Measurements from ENCODE around the gene LMO1. TPM values are rescaled to one million over a fixed set of nuclear protein-coding genes. Genes with fewer than 3 reads are reported as not detected.

LMO1 gene
- total RNA-seq, 2 experiments from 2014 or later, result not detected

DNA sequence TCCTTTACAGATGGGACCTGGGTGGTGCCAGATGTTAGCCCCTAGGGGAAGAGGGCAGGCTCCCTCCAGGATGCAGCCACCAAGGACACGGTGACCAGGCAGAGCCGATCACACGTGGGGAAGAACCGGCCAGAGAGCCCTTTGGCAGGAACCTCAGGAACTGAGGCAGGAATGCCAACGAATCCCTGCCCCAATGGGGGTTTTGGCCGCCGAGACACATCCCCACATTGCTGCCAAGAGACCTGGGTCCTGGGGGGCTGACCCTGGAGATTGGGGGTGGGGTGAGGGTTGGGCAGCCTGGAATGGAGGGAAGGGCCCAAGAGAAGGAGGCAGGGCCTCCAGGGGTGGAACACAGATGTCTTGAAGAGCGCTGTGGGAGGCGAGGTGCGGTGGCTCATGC is 28.7 kb upstream of the LMO1 start:
- Mint-ChIP-seq H3K4me1 (no peaks in the 10 kb centered on the region), H3K36me3 (no peaks in the 10 kb centered on the region), H3K27me3 (no peaks in the 10 kb centered on the region), H3K9me3 (no peaks in the 10 kb centered on the region), H3K27ac (no peak overlapping the region), H3K4me3 (no peak overlapping the region)
- DNase-seq, result no peak

DNA sequence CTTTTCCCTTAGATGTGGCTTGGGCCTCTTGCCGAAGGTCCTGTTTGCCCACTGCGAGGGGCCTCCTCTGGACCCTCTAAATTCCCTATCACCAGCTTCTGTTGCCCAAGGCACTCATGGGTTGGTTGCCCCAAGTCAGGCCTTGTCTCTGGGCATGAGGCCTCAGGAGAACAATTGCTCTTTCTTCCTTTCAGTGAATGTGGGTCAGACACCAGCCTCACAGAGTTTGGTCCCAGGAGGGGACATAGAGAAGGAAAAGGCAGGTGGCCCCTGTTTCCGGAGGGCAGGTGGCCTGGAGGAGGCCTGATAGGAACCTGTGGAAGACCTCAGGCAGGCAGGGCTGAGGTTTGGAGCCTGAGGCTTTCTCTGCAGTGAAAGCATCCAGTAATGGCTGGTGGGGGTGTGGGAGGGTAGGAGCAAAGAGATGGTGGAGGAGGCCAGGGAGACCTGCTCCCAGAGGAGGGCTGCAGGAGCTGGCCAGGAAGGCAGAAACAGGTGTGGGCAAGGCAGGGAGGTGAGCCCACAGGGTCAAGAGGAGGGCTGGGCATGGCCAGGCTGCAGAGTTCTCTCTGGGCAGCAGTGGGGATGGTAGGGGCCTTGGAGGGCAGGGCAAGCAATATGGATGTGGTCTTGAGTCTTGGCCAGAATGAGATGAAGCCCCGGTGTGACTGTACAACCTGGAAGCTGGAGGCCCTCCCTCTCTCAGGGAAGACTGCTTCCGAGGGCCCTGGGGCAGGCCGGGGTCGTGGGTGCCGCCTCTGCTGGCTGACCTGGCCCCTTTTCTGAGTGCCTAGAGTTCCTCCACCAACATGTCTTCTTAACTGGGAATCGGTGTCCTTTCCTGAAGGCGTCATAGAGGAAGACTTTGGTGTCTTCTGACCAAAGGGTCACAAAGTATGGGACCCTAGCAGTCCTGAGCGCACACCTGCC is 28.0 kb upstream of the LMO1 start:
- H3K36me3 Mint-ChIP-seq, result no peaks in the 10 kb centered on the region
- H3K4me1 Mint-ChIP-seq, result no peaks in the 10 kb centered on the region
- no peaks in the 10 kb centered on the region for H3K9me3 Mint-ChIP-seq
- no peak overlapping the region for H3K27ac Mint-ChIP-seq
- no peak for DNase-seq
- no peaks in the 10 kb centered on the region for H3K27me3 Mint-ChIP-seq
- H3K4me3 Mint-ChIP-seq, result no peak overlapping the region

DNA sequence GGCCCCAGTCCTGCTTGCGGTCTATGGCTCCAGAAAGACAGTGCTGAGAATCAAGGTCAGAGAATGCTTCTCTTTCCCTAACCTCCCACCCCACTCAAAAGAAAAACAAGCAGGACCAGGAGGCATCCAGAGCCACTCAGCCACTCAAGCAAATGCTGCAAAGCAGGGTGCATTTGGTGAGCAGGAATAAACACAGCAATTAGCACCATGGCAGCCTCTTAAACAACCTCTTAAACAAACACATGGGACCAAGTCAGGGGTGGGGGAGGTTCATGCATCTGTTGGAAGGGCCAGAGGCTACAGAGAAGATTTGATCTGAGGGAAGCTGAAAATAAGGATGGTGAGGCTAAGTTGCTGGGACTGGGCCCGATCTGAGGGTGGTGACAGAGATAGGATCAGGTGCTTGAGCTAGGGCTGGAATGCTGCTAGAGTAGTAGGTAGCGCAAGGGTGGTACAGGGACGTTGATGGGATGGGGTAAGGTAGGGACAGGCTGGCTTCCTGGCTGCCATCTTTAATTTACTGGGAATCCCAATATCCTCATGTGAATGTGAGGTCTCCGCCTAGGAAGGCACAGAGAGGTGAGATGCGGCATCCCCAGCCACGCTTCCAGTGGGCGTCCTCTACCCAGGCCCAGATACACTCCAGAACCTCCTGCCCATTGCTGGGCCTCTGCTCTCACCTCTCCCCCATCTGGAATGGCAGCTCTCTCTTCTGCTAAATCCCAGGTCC is 26.6 kb upstream of the LMO1 start:
- Mint-ChIP-seq H3K27me3 (no peaks in the 10 kb centered on the region), H3K36me3 (no peaks in the 10 kb centered on the region), H3K9me3 (no peaks in the 10 kb centered on the region), H3K4me3 (no peak overlapping the region), H3K27ac (no peak overlapping the region), H3K4me1 (no peaks in the 10 kb centered on the region)
- no peak for DNase-seq

DNA sequence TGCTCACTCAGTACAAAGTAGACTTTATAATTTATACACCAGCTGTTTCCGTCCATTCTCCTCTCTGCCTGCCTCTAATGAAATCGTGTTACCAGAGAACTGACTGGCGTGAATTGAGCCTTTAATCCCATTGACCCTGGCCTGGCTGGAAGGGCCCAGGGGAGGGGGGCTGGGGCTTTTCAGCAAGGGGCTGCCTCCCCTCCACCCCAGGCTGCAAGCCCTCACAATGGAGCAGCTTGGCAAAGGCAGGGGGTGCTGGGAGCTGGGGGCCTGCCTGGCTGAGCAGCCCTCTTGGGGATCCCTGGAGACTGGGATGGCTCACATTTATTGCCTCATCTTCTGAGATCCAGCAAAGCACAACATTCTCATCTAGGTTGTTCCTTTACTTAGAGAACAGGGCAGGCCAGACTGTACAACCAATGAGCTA is 25.8 kb upstream of the LMO1 start:
- no peaks in the 10 kb centered on the region for H3K4me1 Mint-ChIP-seq
- no peak overlapping the region for H3K4me3 Mint-ChIP-seq
- no peak overlapping the region for H3K27ac Mint-ChIP-seq
- peaks cover 5% of the 10 kb centered on the region for H3K27me3 Mint-ChIP-seq
- H3K9me3 Mint-ChIP-seq, result no peaks in the 10 kb centered on the region
- H3K36me3 Mint-ChIP-seq, result no peaks in the 10 kb centered on the region
- DNase-seq, result no peak

DNA sequence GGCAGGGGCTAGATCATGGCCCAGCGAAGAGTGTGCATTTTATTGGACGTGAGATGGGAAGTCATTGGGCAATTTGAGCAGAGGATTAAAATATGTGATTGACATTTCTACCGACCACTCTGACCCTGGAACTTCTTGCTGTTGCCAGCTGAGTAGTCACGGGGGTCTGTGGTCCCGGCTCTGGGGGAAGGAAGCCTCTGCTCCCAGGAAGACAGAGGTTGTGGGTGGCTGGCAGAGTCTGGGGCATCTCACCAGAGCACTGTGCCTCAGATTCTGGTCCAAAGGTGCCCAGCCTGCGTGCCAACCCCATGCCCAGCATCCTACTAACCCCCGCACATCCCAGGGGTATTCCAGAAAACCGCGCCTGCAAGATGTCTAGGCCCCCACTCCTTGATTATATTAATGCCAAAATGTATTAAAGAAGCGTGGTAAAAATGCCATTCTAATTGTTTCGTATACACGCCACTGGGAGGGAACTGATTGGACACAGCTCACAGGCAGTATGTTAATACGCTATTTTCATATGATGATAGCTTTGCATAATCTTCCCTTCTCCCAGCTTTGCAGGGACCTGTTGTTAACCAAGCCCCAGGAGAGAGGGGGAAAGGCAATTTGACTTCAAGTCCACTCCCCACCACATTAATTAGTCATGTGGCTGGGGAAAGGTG is 25.3 kb upstream of the LMO1 start:
- H3K27ac Mint-ChIP-seq, result no peak overlapping the region
- no peaks in the 10 kb centered on the region for H3K4me1 Mint-ChIP-seq
- no peaks in the 10 kb centered on the region for H3K9me3 Mint-ChIP-seq
- H3K4me3 Mint-ChIP-seq, result no peak overlapping the region
- DNase-seq, result no peak
- H3K27me3 Mint-ChIP-seq, result peaks cover 9% of the 10 kb centered on the region
- H3K36me3 Mint-ChIP-seq, result no peaks in the 10 kb centered on the region

DNA sequence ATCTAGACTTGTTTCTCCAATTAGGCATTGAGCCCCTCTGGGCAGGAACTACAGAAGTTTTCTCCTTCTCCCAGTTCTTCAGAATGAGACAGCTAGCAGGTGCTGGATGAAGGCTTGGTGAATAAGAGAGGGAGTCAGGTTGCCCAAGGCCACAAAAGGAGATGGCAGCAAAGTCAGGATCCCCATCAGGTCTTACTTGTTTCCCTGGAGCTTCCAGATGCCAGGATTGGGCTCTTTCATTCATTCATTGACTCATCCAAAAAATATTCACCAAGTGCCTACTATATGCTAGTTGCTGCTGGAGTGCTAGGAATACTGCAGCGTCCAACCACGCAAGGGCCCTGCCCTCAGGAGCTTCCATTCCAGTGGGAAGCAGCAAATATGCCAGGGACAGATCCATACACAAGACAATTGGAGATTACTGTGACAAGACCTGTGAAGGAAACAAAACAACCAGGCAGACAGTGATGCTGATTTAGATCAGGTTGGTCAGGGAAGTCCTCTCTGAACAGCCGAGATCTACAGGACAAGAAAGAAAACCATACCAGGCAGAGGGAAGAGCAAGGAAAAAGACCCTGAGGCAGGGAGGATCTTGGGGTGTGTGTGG is 24.6 kb upstream of the LMO1 start:
- DNase-seq, result no peak
- Mint-ChIP-seq H3K4me1 (no peaks in the 10 kb centered on the region), H3K36me3 (no peaks in the 10 kb centered on the region), H3K9me3 (no peaks in the 10 kb centered on the region), H3K27ac (no peak overlapping the region), H3K27me3 (peaks cover 9% of the 10 kb centered on the region), H3K4me3 (no peak overlapping the region)

DNA sequence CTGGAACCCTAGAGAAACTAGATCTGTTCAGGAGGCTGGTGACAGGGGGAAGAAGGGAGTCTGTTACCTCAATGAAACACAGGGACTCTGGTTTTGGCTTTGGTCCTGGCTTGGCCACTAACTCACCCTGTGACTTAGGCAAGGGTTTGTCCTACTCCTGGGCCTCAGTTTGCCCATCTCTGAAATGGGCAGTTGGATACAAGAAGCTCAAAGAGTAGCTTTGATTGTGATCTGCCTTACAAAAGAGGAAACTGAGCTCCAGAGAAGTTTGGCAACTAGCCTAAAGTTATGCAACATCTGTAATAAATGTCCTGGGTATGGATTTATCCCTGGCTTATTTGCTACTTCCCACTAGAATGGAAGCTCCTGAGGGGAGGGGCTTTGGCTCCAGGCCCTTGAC is 24.0 kb upstream of the LMO1 start:
- H3K9me3 Mint-ChIP-seq, result no peaks in the 10 kb centered on the region
- peaks cover 9% of the 10 kb centered on the region for H3K27me3 Mint-ChIP-seq
- H3K27ac Mint-ChIP-seq, result no peak overlapping the region
- no peak for DNase-seq
- H3K36me3 Mint-ChIP-seq, result no peaks in the 10 kb centered on the region
- H3K4me1 Mint-ChIP-seq, result no peaks in the 10 kb centered on the region
- H3K4me3 Mint-ChIP-seq, result no peak overlapping the region

DNA sequence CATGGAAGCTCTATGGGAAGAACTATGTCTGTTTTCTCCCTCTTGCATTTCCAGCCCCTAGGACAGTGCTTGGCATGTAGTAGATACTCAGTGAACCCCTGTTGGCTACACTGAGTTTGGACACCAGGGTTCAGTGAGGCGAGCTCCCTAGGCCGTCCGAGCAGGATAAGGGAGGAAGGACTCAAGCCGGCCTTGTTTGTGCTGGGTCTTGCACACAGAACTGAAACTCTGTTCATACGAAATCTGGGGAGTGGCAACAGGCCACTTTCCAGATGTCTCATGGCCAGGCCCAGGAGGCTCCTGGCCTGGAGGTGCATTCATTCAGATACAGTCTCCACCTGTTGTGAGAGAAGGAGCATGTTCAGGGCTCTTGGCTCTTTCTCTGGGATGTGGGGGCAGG is 23.6 kb upstream of the LMO1 start:
- Mint-ChIP-seq H3K4me1 (no peaks in the 10 kb centered on the region), H3K27me3 (peaks cover 9% of the 10 kb centered on the region), H3K9me3 (no peaks in the 10 kb centered on the region), H3K27ac (no peak overlapping the region), H3K4me3 (no peak overlapping the region), H3K36me3 (no peaks in the 10 kb centered on the region)
- DNase-seq, result no peak

DNA sequence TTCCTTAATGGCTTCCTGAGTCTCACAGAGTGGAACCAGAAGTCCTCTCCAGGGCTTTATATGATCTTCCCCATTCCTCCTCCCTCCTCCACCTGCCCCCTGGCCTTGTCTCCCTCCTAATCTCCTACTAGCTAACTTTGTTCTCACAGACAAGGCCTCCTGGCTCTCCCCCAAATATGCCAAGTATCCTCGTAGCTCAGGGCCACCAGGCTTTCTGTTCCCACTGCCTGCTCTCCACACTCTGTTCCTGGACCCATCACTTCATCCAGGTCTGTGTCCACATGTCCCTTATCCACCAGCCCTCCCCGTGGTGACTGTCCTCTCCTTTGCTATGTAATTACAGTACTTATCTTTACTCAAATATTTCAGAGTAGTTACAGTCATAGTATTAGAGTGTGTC is 23.2 kb upstream of the LMO1 start:
- peaks cover 9% of the 10 kb centered on the region for H3K27me3 Mint-ChIP-seq
- no peak for DNase-seq
- H3K9me3 Mint-ChIP-seq, result no peaks in the 10 kb centered on the region
- H3K36me3 Mint-ChIP-seq, result no peaks in the 10 kb centered on the region
- H3K4me1 Mint-ChIP-seq, result no peaks in the 10 kb centered on the region
- no peak overlapping the region for H3K4me3 Mint-ChIP-seq
- no peak overlapping the region for H3K27ac Mint-ChIP-seq

DNA sequence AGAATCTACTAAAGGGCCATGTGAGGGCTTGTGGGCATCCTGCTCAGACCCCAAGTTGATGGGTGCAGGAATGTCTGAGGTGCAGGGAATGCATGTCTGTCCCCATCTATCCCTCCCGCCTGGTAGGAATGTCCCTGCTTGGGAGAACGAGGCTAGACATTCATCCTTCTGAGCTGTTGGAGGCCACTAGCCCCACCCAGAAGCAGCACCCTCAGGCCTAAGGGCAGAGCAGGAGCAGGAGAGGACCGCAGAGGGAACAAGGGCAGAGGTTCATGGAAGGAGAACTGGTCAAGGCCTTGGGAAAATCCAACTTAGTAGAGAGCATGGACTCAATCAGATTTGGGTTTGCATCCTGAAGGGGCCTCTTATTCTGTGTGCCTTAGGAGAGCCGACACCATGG is 22.1 kb upstream of the LMO1 start:
- peaks cover 9% of the 10 kb centered on the region for H3K27me3 Mint-ChIP-seq
- no peak overlapping the region for H3K4me3 Mint-ChIP-seq
- H3K9me3 Mint-ChIP-seq, result no peaks in the 10 kb centered on the region
- H3K27ac Mint-ChIP-seq, result no peak overlapping the region
- H3K36me3 Mint-ChIP-seq, result no peaks in the 10 kb centered on the region
- no peaks in the 10 kb centered on the region for H3K4me1 Mint-ChIP-seq
- DNase-seq, result no peak

DNA sequence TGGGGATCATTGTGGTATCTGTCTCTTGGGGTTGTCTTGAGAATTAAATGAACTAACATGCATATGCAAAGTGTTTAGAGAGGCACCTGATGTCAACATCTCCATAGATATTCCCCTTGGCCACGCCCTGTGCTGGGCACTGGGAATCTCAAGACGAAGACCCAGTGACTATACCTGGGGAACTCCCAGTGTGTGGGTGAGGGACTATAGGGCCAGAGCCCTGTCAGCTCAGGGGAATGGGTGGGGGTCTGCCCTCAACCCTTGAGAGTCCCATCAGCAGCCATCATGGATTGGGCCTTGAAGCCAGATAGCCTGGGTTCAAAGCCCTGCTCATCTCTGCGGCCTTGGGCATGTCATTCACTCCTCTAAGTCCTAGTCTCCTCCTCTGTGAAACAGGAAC is 21.6 kb upstream of the LMO1 start:
- no peaks in the 10 kb centered on the region for H3K9me3 Mint-ChIP-seq
- no peak overlapping the region for H3K27ac Mint-ChIP-seq
- no peaks in the 10 kb centered on the region for H3K4me1 Mint-ChIP-seq
- peaks cover 9% of the 10 kb centered on the region for H3K27me3 Mint-ChIP-seq
- no peak overlapping the region for H3K4me3 Mint-ChIP-seq
- H3K36me3 Mint-ChIP-seq, result no peaks in the 10 kb centered on the region
- DNase-seq, result no peak

DNA sequence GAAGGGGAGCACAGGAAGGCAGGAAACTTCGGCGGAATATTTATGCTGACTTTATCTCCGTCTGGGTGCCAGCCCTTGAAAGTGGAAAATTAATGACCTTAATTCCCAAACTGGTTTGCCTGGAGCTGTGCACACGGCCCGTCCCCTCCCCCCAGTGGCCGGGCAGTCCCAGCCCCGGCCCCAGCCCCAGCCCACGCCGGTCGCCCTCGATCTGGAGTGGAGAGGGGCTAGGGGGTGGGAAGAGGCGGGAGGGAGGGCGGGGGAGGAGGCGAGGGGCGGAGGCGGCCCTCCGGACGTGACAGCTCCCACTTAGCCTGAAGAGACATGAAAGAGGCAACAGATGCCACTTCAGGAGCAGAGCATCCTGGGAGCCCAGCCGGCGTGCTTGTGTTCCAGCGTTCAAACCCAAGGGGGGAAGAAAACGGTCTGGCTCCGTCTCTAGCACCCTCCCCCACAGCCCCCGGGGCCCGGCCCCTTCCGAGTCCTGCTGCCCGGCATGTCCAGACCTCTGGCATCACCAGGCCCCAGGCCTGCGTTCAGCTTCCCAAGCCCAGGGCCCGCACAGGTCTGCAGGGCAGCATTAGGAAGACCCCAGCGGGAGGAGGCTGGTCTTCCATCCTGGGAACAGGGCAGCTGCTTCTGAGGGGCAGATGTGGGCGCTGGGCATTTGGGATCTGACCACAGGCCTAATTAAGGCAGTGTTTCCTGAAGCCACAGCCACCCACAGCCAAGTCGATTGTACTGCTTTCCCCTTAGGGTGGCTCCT is 20.0 kb upstream of the LMO1 start:
- no peak overlapping the region for H3K4me3 Mint-ChIP-seq
- H3K9me3 Mint-ChIP-seq, result no peaks in the 10 kb centered on the region
- no peak overlapping the region for H3K27ac Mint-ChIP-seq
- H3K36me3 Mint-ChIP-seq, result no peaks in the 10 kb centered on the region
- H3K27me3 Mint-ChIP-seq, result peaks cover 9% of the 10 kb centered on the region
- no peak for DNase-seq
- no peaks in the 10 kb centered on the region for H3K4me1 Mint-ChIP-seq

DNA sequence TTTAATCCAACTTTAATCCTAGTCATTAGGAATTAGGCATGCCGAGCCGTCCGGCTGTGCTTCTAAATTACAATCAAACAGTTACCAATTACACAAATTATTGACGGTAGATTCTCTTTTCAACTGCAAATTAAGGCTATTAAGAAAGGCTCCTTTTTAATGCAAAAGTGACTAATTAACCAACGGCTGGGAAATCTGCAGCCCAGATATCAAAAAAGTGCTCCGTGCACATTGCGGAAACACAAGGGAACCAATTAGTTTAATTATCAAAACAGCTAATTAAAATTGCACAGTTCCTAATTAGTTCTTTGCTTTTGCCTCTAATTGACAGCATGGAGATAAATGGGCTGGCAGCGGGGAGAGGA is 19.4 kb upstream of the LMO1 start:
- H3K4me1 Mint-ChIP-seq, result no peaks in the 10 kb centered on the region
- peaks cover 10% of the 10 kb centered on the region for H3K27me3 Mint-ChIP-seq
- no peaks in the 10 kb centered on the region for H3K9me3 Mint-ChIP-seq
- H3K27ac Mint-ChIP-seq, result no peak overlapping the region
- DNase-seq, result no peak
- no peaks in the 10 kb centered on the region for H3K36me3 Mint-ChIP-seq
- no peak overlapping the region for H3K4me3 Mint-ChIP-seq

DNA sequence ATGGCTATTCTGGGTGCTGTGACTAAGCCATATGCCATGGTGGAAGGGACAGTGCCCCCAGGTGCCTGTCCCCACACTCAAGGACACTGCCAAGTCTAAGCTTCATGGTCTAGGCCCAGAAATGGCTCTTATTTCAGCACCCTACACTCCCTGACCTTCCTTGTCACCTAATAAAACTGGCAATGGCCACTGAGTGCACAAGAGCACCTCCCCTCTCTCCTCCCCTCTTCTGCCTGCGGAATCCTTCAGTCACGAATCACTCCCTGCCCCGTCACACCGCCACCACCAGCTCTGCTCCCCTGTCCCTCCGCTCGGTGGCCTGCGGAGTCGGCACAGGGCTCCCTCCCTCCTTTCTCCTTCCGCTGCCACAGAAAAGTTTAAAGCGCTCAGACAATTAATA is 19.0 kb upstream of the LMO1 start:
- no peaks in the 10 kb centered on the region for H3K36me3 Mint-ChIP-seq
- no peak overlapping the region for H3K27ac Mint-ChIP-seq
- no peaks in the 10 kb centered on the region for H3K4me1 Mint-ChIP-seq
- no peak overlapping the region for H3K4me3 Mint-ChIP-seq
- no peaks in the 10 kb centered on the region for H3K9me3 Mint-ChIP-seq
- H3K27me3 Mint-ChIP-seq, result peaks cover 12% of the 10 kb centered on the region
- DNase-seq, result no peak

Measured in activated naive CD8-positive, alpha-beta T cell treated with anti-CD3 and anti-CD28 coated beads for 36 hours (primary cell).